ENCODE data around the gene IGFLR1.

IGFLR1 gene

GRCh38 chr19:35722897-35723296 is 19.4 kb downstream of the IGFLR1 start:
- no peak overlapping the region for H3K4me3 Mint-ChIP-seq
- H3K27me3 Mint-ChIP-seq = no peaks in the 10 kb centered on the region
- peaks cover 87% of the 10 kb centered on the region for H3K36me3 Mint-ChIP-seq (ENCODE audit: low read depth)
- no peak overlapping the region for H3K27ac Mint-ChIP-seq
- intact Hi-C loops (cut with micrococcal nuclease) = no loop called here
- peaks cover 30% of the 10 kb centered on the region for H3K4me1 Mint-ChIP-seq (ENCODE audit: low read depth)
- H3K9me3 Mint-ChIP-seq = no peaks in the 10 kb centered on the region

GRCh38 chr19:35722461-35722860 is 19.8 kb downstream of the IGFLR1 start:
- Mint-ChIP-seq H3K27ac (no peak overlapping the region), H3K9me3 (no peaks in the 10 kb centered on the region), H3K4me3 (no peak overlapping the region), H3K27me3 (no peaks in the 10 kb centered on the region), H3K36me3 (ENCODE audit: low read depth) (peaks cover 83% of the 10 kb centered on the region), H3K4me1 (ENCODE audit: low read depth) (peaks cover 30% of the 10 kb centered on the region)
- intact Hi-C loops (cut with micrococcal nuclease) = no loop called here

GRCh38 chr19:35721374-35721773 is 20.9 kb downstream of the IGFLR1 start:
- no peaks in the 10 kb centered on the region for H3K27me3 Mint-ChIP-seq
- H3K9me3 Mint-ChIP-seq = no peaks in the 10 kb centered on the region
- H3K27ac Mint-ChIP-seq = peak overlapping the region; percentile 24
- H3K4me1 Mint-ChIP-seq (ENCODE audit: low read depth) = peaks cover 35% of the 10 kb centered on the region
- no peak overlapping the region for H3K4me3 Mint-ChIP-seq
- H3K36me3 Mint-ChIP-seq (ENCODE audit: low read depth) = peaks cover 77% of the 10 kb centered on the region
- intact Hi-C loops (cut with micrococcal nuclease) = no loop called here

- intact Hi-C loops (cut with micrococcal nuclease) = no loop called here
- peaks cover 1% of the 10 kb centered on the region for H3K27me3 Mint-ChIP-seq
- H3K27ac Mint-ChIP-seq = peak overlapping the region; percentile 24
- no peak overlapping the region for H3K4me3 Mint-ChIP-seq
- peaks cover 42% of the 10 kb centered on the region for H3K4me1 Mint-ChIP-seq (ENCODE audit: low read depth)
- H3K9me3 Mint-ChIP-seq = no peaks in the 10 kb centered on the region
- H3K36me3 Mint-ChIP-seq (ENCODE audit: low read depth) = peaks cover 72% of the 10 kb centered on the region
Measured at GRCh38 chr19:35720648-35721047, 21.6 kb downstream of the IGFLR1 start.

- Mint-ChIP-seq H3K36me3 (ENCODE audit: low read depth) (peaks cover 66% of the 10 kb centered on the region), H3K4me3 (no peak overlapping the region), H3K27me3 (peaks cover 1% of the 10 kb centered on the region), H3K4me1 (ENCODE audit: low read depth) (peaks cover 44% of the 10 kb centered on the region), H3K9me3 (no peaks in the 10 kb centered on the region), H3K27ac (peak overlapping the region; percentile 16)
- intact Hi-C loops (cut with micrococcal nuclease) = no loop called here
Measured at GRCh38 chr19:35720163-35720524, 22.1 kb downstream of the IGFLR1 start.

GRCh38 chr19:35719402-35720162 is 22.7 kb downstream of the IGFLR1 start:
- peaks cover 49% of the 10 kb centered on the region for H3K4me1 Mint-ChIP-seq (ENCODE audit: low read depth)
- intact Hi-C loops (cut with micrococcal nuclease) = no loop called here

GRCh38 chr19:35718345-35719041 is 23.8 kb downstream of the IGFLR1 start:
- H3K9me3 Mint-ChIP-seq = no peaks in the 10 kb centered on the region
- intact Hi-C loops (cut with micrococcal nuclease) = no loop called here
- peaks cover 50% of the 10 kb centered on the region for H3K36me3 Mint-ChIP-seq (ENCODE audit: low read depth)
- H3K27ac Mint-ChIP-seq = peak overlapping the region; percentile 66
- H3K27me3 Mint-ChIP-seq = peaks cover 15% of the 10 kb centered on the region
- peak overlapping the region; percentile 81 for H3K4me3 Mint-ChIP-seq
- peaks cover 54% of the 10 kb centered on the region for H3K4me1 Mint-ChIP-seq (ENCODE audit: low read depth)

More at GRCh38 chr19:35719402-35720162, 22.7 kb downstream of the IGFLR1 start:
- H3K27ac Mint-ChIP-seq = peak overlapping the region; percentile 66
- H3K27me3 Mint-ChIP-seq = peaks cover 5% of the 10 kb centered on the region
- H3K9me3 Mint-ChIP-seq = no peaks in the 10 kb centered on the region
- peak overlapping the region; percentile 81 for H3K4me3 Mint-ChIP-seq
- peaks cover 61% of the 10 kb centered on the region for H3K36me3 Mint-ChIP-seq (ENCODE audit: low read depth)

- peaks cover 43% of the 10 kb centered on the region for H3K36me3 Mint-ChIP-seq (ENCODE audit: low read depth)
- intact Hi-C loops (cut with micrococcal nuclease) = loop anchor here (1.0 to 2.0 kb wide), 2 partner anchors 25 to 31 kb away; partner anchors contain the start of gene LIN37
- H3K27ac Mint-ChIP-seq = peak within 1 kb of the TSS; percentile 87
- peaks cover 54% of the 10 kb centered on the region for H3K4me1 Mint-ChIP-seq (ENCODE audit: low read depth)
- H3K9me3 Mint-ChIP-seq = no peaks in the 10 kb centered on the region
- H3K27me3 Mint-ChIP-seq = peaks cover 17% of the 10 kb centered on the region
- peak within 1 kb of the TSS; percentile 91 for H3K4me3 Mint-ChIP-seq
Measured at GRCh38 chr19:35717665-35718344, 24.4 kb downstream of the IGFLR1 start, which contains the start of gene KMT2B. KMT2B (plus strand) TSS chr19:35718003; CDS start chr19:35718019, 16 bp downstream.

- intact Hi-C loops (cut with micrococcal nuclease) = loop anchor here (1.0 to 2.0 kb wide), 2 partner anchors 24 to 32 kb away; partner anchors contain the start of gene LIN37
- Mint-ChIP-seq H3K9me3 (no peaks in the 10 kb centered on the region), H3K27me3 (peaks cover 22% of the 10 kb centered on the region), H3K4me1 (ENCODE audit: low read depth) (peaks cover 54% of the 10 kb centered on the region), H3K4me3 (peak overlapping the region; percentile 91), H3K36me3 (ENCODE audit: low read depth) (peaks cover 35% of the 10 kb centered on the region), H3K27ac (peak overlapping the region; percentile 87)
Measured at GRCh38 chr19:35716801-35717664, 25.2 kb downstream of the IGFLR1 start.

- intact Hi-C loops (cut with micrococcal nuclease) = loop anchor here (2.0 kb wide), 1 partner anchor 33 kb away; the partner anchor contains the start of gene LIN37
- Mint-ChIP-seq H3K4me1 (ENCODE audit: low read depth) (peaks cover 50% of the 10 kb centered on the region), H3K36me3 (ENCODE audit: low read depth) (peaks cover 27% of the 10 kb centered on the region), H3K27ac (peak overlapping the region; percentile 87), H3K4me3 (peak overlapping the region; percentile 91), H3K9me3 (no peaks in the 10 kb centered on the region), H3K27me3 (peaks cover 25% of the 10 kb centered on the region)
Measured at GRCh38 chr19:35715981-35716800, 26.1 kb downstream of the IGFLR1 start.

- Mint-ChIP-seq H3K4me3 (no peak overlapping the region), H3K27me3 (peaks cover 26% of the 10 kb centered on the region), H3K36me3 (ENCODE audit: low read depth) (peaks cover 19% of the 10 kb centered on the region), H3K9me3 (no peaks in the 10 kb centered on the region), H3K27ac (no peak overlapping the region), H3K4me1 (ENCODE audit: low read depth) (peaks cover 47% of the 10 kb centered on the region)
- intact Hi-C loops (cut with micrococcal nuclease) = no loop called here
Measured at GRCh38 chr19:35715355-35715809, 26.9 kb downstream of the IGFLR1 start.

GRCh38 chr19:35714601-35715354 is 27.5 kb downstream of the IGFLR1 start:
- no peak overlapping the region for H3K27ac Mint-ChIP-seq

More at GRCh38 chr19:35714601-35715354, 27.5 kb downstream of the IGFLR1 start:
- Mint-ChIP-seq H3K4me1 (ENCODE audit: low read depth) (peaks cover 42% of the 10 kb centered on the region), H3K27me3 (peaks cover 26% of the 10 kb centered on the region), H3K4me3 (no peak overlapping the region), H3K9me3 (no peaks in the 10 kb centered on the region), H3K36me3 (ENCODE audit: low read depth) (peaks cover 13% of the 10 kb centered on the region)
- intact Hi-C loops (cut with micrococcal nuclease) = no loop called here
